CD4-positive, alpha-beta T cell (primary cell): ENCODE data around the gene WDFY4. TPM values are rescaled to one million over a fixed set of nuclear protein-coding genes. Genes with fewer than 3 reads are reported as not detected.

Source experiments
- ATAC-seq: fragments of 200-7000 bp; cut with Tn5 transposase; one replicate; pipeline ENCODE4 v1.10.0; 2022; ENCODE audit warnings: mild to moderate bottlenecking; ENCODE audit not compliant: poor library complexity
- CTCF ChIA-PET: fragments of 350-600 bp; sonication (Branson Sonifier 250); formaldehyde crosslinking; loops from one replicate; lab custom pipeline; 2021; ENCODE audit warnings: antibody characterized with exemption, inconsistent platforms; lab: Charles Lee
- POLR2A ChIA-PET: fragments of 350-600 bp; sonication (Branson Sonifier 250); formaldehyde crosslinking; loops from one replicate; lab custom pipeline; 2021; ENCODE audit warnings: antibody characterized with exemption, inconsistent platforms; lab: Charles Lee
- DNase-seq, 14 experiments: peaks; one replicate each; pipeline ENCODE4 v3.0.0-alpha.2; 2013 to 2020; ENCODE audit warnings: mixed read lengths in 2 of 14
- H3K27ac ChIP-seq, 2 donors: one replicate each; pipeline versions ENCODE4 v1.5.1 to v1.7.0; 2013; ENCODE audit warnings: low read length in 2 of 2, low read depth in 1 of 2, mild to moderate bottlenecking in 1 of 2
- H3K27me3 ChIP-seq, 2 experiments: 1 replicate in 1 of 2; 2 replicates in 1 of 2; pipeline versions ENCODE4 v1.6.1 to v1.7.0; 2013; ENCODE audit warnings: low read length in 2 of 2, control low read depth in 1 of 2, mild to moderate bottlenecking in 1 of 2, moderate library complexity in 1 of 2; ENCODE audit not compliant: insufficient read depth in 2 of 2, control insufficient read depth in 1 of 2
- H3K36me3 ChIP-seq: one replicate; pipeline ENCODE4 v1.6.1; 2013; ENCODE audit warnings: low read length, control low read depth; ENCODE audit not compliant: insufficient read depth
- H3K4me1 ChIP-seq: one replicate; pipeline ENCODE4 v1.6.1; 2013; ENCODE audit warnings: low read length, control low read depth; ENCODE audit not compliant: insufficient read depth
- H3K4me3 ChIP-seq: one replicate; pipeline ENCODE4 v1.5.1; 2013; ENCODE audit warnings: mild to moderate bottlenecking, low read length, moderate library complexity
- H3K9me3 ChIP-seq, 2 experiments: 1 replicate in 1 of 2; 2 replicates in 1 of 2; pipeline versions ENCODE4 v1.6.1 to v1.7.0; 2013; ENCODE audit warnings: low read length in 2 of 2, mild to moderate bottlenecking in 2 of 2, control low read depth in 1 of 2, moderate library complexity in 1 of 2; ENCODE audit not compliant: control insufficient read depth in 1 of 2, insufficient read depth in 1 of 2
- H3K27ac Mint-ChIP-seq: one replicate; pipeline ENCODE4 v1.8.0; 2020; ENCODE audit warnings: mixed read lengths
- H3K27me3 Mint-ChIP-seq: one replicate; pipeline ENCODE4 v1.8.0; 2021; ENCODE audit warnings: mixed read lengths
- H3K36me3 Mint-ChIP-seq: one replicate; pipeline ENCODE4 v1.8.0; 2021; ENCODE audit warnings: low read depth, mixed read lengths
- H3K4me1 Mint-ChIP-seq: one replicate; pipeline ENCODE4 v1.8.0; 2021; ENCODE audit warnings: low read depth, mixed read lengths
- H3K4me3 Mint-ChIP-seq: one replicate; pipeline ENCODE4 v1.8.0; 2020; ENCODE audit warnings: mild to moderate bottlenecking, mixed read lengths
- H3K9me3 Mint-ChIP-seq: one replicate; pipeline ENCODE4 v1.8.0; 2020; ENCODE audit warnings: mixed read lengths
- intact Hi-C, 2 experiments: fragments of 100-400 bp; cut with DNase I in 1 of 2; cut with micrococcal nuclease in 1 of 2; formaldehyde crosslinking; loops; one replicate each; pipeline versions ENCODE4 v1.15.1 to v1.9.0; 2023 to 2025; cut with DNase I, micrococcal nuclease
- total RNA-seq, 174 experiments: library from RNA in 2 of 174; stranded (reverse) in 2 of 174; gene quantifications; one replicate each; pipeline ENCODE4 v1.2.3 and lab custom pipeline; 2021 to 2026
- TF ChIP-seq, protein P1 (sequence below): fragments of 200-600 bp; IDR thresholded peaks from one replicate; pipeline ENCODE4 v1.8.0; 2022; ENCODE audit warnings: antibody characterized with exemption, mild to moderate bottlenecking

Gene WDFY4
- total RNA-seq, 2 experiments from 2014 or later: 1.3 to 2.5 TPM

DNA sequence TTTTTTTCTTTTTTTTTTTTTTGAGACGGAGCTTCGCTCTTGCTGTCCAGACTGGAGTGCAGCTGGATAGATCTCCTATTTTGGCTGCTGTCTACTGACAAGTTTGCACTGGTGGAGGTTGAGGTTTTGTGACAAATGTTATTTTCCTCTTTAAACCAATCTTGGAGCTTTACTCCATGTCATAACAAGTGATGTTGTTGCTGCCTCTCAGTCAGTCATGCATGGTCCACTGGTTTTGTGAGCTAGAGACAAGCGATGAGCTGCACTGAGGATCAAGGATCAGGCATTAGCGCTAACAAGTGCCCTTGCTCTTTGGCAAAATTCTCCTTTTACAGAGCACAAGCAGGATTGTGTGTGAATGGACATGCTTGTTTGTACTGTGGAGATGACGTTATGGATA is 805 bp upstream of the WDFY4 start:
- H3K4me3 ChIP-seq: no peak overlapping the region
- H3K36me3 ChIP-seq: no peaks in the 10 kb centered on the region
- CTCF ChIA-PET: no interaction called here
- ATAC-seq (no peak), DNase-seq (no peak)
- POLR2A ChIA-PET: no interaction called here
- peaks cover 0 to 6% of the 10 kb centered on the region in 2 experiments for H3K9me3 ChIP-seq
- H3K4me1 Mint-ChIP-seq: no peaks in the 10 kb centered on the region
- H3K27ac Mint-ChIP-seq: no peak overlapping the region
- TF ChIP-seq, protein P1, sequence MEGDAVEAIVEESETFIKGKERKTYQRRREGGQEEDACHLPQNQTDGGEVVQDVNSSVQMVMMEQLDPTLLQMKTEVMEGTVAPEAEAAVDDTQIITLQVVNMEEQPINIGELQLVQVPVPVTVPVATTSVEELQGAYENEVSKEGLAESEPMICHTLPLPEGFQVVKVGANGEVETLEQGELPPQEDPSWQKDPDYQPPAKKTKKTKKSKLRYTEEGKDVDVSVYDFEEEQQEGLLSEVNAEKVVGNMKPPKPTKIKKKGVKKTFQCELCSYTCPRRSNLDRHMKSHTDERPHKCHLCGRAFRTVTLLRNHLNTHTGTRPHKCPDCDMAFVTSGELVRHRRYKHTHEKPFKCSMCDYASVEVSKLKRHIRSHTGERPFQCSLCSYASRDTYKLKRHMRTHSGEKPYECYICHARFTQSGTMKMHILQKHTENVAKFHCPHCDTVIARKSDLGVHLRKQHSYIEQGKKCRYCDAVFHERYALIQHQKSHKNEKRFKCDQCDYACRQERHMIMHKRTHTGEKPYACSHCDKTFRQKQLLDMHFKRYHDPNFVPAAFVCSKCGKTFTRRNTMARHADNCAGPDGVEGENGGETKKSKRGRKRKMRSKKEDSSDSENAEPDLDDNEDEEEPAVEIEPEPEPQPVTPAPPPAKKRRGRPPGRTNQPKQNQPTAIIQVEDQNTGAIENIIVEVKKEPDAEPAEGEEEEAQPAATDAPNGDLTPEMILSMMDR: no peak
- H3K27me3 Mint-ChIP-seq: no peaks in the 10 kb centered on the region
- no peak overlapping the region for H3K4me3 Mint-ChIP-seq
- intact Hi-C loops: no loop called here
- no peak overlapping the region for H3K27ac ChIP-seq
- H3K27me3 ChIP-seq: peaks cover 0 to 2% of the 10 kb centered on the region in 2 experiments
- H3K9me3 Mint-ChIP-seq: no peaks in the 10 kb centered on the region
- H3K36me3 Mint-ChIP-seq: no peaks in the 10 kb centered on the region
- no peaks in the 10 kb centered on the region for H3K4me1 ChIP-seq

DNA sequence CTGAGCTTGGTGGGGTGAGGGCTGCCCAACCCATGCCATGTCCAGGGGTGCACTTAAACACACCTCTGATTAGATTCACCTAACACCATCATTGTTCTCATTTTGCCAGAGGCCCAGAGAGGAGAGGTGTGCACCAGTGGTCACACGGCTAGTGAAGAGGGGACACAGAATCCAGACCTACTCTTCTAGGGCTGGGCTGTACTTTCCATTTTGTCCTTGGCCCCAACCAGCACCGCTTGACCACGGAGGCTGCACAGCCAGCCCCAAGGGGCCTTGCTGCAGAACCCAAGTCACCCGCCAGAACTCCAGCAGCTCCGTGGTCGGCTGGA is 246 bp upstream of the WDFY4 start:
- TF ChIP-seq, protein P1: no peak
- intact Hi-C loops: no loop called here
- H3K27me3 Mint-ChIP-seq: peaks cover 1% of the 10 kb centered on the region
- H3K27ac ChIP-seq: no peak overlapping the region
- no peaks in the 10 kb centered on the region for H3K4me1 ChIP-seq
- POLR2A ChIA-PET: no interaction called here
- H3K27me3 ChIP-seq: peaks cover 0 to 2% of the 10 kb centered on the region in 2 experiments
- H3K4me3 Mint-ChIP-seq: no peak overlapping the region
- ATAC-seq: no peak
- H3K27ac Mint-ChIP-seq: no peak overlapping the region
- no peaks in the 10 kb centered on the region for H3K36me3 ChIP-seq
- CTCF ChIA-PET: no interaction called here
- no peak overlapping the region for H3K4me3 ChIP-seq
- H3K4me1 Mint-ChIP-seq: no peaks in the 10 kb centered on the region
- H3K9me3 ChIP-seq: peaks cover 0 to 6% of the 10 kb centered on the region in 2 experiments
- no peaks in the 10 kb centered on the region for H3K9me3 Mint-ChIP-seq
- no peak for DNase-seq
- no peaks in the 10 kb centered on the region for H3K36me3 Mint-ChIP-seq

- DNase-seq (no peak), ATAC-seq (no peak)
- Mint-ChIP-seq H3K27ac (no peak overlapping the region), H3K36me3 (no peaks in the 10 kb centered on the region), H3K27me3 (peaks cover 6% of the 10 kb centered on the region), H3K9me3 (no peaks in the 10 kb centered on the region), H3K4me1 (no peaks in the 10 kb centered on the region), H3K4me3 (no peak overlapping the region)
- peaks cover 0 to 2% of the 10 kb centered on the region in 2 experiments for H3K27me3 ChIP-seq
- intact Hi-C loops: no loop called here
- POLR2A ChIA-PET: no interaction called here
- TF ChIP-seq, protein P1: no peak
- peaks cover 0 to 7% of the 10 kb centered on the region in 2 experiments for H3K9me3 ChIP-seq
- no peaks in the 10 kb centered on the region for H3K4me1 ChIP-seq
- no peaks in the 10 kb centered on the region for H3K36me3 ChIP-seq
- CTCF ChIA-PET: no interaction called here
- no peak overlapping the region for H3K4me3 ChIP-seq
- H3K27ac ChIP-seq: no peak overlapping the region
These were observed 1.1 kb downstream of the WDFY4 start for GRCh38 chr10:48685731-48686130.
